Erythroblast (primary cell): ENCODE data around the gene CCDC158.

ENCODE experiments used
- GATA1 ChIP-seq: IDR thresholded peaks from 2 replicates; pipeline ENCODE4 v1.6.1; 2011; ENCODE audit warnings: low read depth, mild to moderate bottlenecking, control low read depth, low read length, moderate library complexity
- POLR2A ChIP-seq: IDR thresholded peaks from 2 replicates; pipeline ENCODE4 v1.6.1; 2011; ENCODE audit warnings: mild to moderate bottlenecking, low read length

- no peak for TF ChIP-seq POLR2A
- TF ChIP-seq GATA1: no peak
These were observed 113.9 kb downstream of the CCDC158 start for GRCh38 chr4:76306882-76307659.
